NCI-H2081 treated with DMSO at 0.1 percent for 48 hours (cell line): ENCODE measurements around the gene SENP7.
"Not testable (repeated sequence)": the region's sequence is repeated elsewhere in the genome, so short reads cannot be mapped to it uniquely, and the experiment has no call there.

ENCODE experiments used
- DNase-seq: peaks from one replicate; lab custom pipeline; 2025; lab: John Stamatoyannopoulos, UW

The SENP7 gene

GRCh38 chr3:101521211-101521701 lies 8.2 kb upstream of the SENP7 start:
- DNase-seq, result no peak

- no peak for DNase-seq
These were observed 6.8 kb upstream of the SENP7 start for GRCh38 chr3:101519685-101520365.

- no peak for DNase-seq
These were observed 5.4 kb upstream of the SENP7 start for GRCh38 chr3:101518421-101518871.

DNA sequence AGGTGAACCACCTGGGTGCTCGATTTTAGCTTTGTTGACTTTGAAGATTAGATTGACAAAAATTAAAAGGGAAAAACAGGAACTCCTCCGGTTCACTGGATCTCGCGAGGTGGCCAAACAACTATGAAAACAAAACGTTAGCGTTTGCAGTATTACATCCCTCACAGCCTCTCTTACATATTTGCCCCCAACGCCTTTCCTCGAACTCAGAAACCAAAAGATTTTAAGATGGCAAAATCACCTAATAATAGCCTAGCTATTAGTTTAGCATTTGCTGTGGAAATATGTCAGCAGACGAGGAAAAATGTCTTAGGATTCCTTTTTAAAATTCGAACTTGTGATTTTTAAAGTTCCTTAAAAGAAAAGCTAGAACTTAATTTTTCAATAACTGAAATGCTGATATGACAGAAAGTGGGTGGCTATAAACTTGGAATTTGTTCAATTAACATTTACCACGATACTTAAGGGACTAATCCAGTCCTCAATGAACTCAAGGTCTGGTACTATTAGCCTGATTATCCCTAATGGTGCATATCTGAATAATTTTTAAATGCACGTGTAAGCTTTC lies 491 bp upstream of the SENP7 start:
- DNase-seq, result no peak

- DNase-seq, result no peak
These were observed 691 bp downstream of the SENP7 start for GRCh38 chr3:101512396-101512645.

GRCh38 chr3:101509811-101510210 lies 3.2 kb downstream of the SENP7 start:
- no peak for DNase-seq

GRCh38 chr3:101509281-101509680 lies 3.7 kb downstream of the SENP7 start:
- no peak for DNase-seq

DNA sequence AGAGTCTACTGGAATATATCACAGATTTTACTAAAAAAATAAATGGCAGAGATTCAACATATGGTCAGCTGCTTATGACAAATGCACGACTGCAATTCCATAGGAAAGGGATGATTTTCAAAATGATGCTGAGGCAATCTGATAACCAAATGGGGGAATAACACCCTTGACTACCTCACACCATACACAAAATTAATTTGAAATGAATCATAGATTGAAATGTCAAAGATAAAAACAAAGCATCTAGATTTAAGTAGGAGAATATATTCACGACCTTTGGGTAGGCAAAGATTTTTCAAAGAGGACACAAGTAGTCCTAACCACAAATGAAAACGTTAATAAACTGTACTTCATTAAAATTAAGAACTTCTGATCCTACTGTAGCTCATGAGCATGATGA lies 11.2 kb downstream of the SENP7 start:
- no peak for DNase-seq

GRCh38 chr3:101500208-101500607 lies 12.8 kb downstream of the SENP7 start:
- no peak for DNase-seq

GRCh38 chr3:101497803-101498202 lies 15.2 kb downstream of the SENP7 start:
- no peak for DNase-seq

- no peak for DNase-seq
These were observed 17.5 kb downstream of the SENP7 start for GRCh38 chr3:101495552-101495951.

DNA sequence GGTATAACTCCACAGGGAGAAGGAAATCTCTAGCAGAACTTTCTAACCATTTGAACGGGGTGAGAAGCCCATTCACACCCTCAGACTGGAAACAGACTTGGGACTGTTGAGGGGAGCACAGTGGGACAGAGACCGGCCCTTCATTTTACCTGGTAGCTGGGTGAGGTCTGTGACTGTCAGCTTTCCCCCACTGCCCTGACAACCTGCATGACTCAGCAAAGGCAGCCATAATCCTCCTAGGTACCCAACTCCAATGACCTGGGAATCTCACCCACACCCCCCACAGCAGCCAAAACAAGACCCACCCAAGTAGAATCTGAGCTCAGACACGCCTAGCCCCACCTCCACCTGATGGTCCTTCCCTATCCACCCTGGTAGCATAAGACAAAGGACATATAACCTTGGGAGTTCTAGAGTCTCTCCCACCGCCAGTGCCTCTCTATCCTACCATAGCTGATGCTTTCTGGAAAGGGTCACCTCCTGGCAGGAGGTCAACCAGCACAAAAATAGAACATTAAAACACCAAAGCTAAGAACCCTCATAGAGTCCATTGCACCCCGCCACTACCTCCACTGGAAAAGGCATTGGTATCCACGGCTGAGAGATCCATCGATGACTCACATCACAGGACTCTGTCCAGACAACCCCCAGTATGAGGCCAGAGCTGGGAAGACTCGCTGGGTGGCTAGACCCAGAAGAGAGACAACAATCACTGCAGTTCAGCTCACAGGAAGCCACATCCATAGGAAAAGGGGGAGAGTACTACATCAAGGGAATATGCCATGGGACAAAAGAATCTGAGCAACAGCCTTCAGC lies 28.0 kb downstream of the SENP7 start:
- DNase-seq, result no peak

GRCh38 chr3:101478980-101479379 lies 34.0 kb downstream of the SENP7 start:
- DNase-seq, result no peak

DNA sequence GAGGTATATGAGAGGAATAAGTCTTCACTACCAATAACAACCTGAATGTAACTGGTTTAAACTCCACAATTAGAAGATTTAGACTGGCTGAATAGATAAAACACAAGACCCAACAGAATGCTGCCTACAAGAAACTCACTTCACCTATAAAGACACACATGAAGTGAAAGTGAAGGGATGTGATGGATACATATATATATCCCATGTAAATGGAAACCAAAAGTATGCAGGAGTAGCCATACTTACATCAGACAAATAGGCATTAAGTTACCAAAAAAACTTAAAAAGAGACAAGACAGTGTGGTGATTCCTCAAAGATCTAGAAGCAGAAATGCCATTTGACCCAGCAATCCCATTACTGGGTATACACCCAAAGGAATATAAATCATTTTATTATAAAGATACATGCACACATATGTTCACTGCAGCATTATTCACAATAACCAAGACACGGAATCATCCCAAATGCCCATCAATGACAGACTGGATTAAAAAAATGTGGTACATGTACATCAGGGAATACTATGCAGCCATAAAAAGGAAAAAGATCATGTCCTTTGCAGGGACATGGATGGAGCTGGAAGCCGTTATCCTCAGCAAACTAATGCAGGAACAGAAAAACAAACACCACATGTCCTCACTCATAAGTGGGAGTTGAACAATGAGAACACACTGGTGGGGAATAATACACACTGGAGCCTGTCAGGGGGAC lies 38.0 kb downstream of the SENP7 start:
- DNase-seq, result not testable (repeated sequence)

DNA sequence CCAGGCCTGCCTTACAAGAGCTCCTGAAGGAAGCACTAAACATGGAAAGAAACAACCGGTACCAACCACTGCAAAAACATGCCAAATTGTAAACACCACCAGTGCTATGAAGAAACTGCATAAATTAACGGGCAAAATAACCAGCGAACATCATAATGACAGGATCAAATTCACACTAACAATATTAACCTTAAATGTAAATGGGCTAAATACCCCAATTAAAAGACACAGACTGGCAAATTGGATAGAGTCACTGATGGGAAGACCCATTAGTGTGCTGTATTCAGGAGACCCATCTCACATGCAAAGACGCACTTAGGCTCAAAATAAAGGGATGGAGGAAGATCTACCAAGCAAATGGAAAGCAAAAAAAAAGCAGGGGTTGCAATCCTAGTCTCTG lies 44.3 kb downstream of the SENP7 start:
- not testable (repeated sequence) for DNase-seq

GRCh38 chr3:101467310-101467663 lies 45.7 kb downstream of the SENP7 start:
- not testable (repeated sequence) for DNase-seq

DNA sequence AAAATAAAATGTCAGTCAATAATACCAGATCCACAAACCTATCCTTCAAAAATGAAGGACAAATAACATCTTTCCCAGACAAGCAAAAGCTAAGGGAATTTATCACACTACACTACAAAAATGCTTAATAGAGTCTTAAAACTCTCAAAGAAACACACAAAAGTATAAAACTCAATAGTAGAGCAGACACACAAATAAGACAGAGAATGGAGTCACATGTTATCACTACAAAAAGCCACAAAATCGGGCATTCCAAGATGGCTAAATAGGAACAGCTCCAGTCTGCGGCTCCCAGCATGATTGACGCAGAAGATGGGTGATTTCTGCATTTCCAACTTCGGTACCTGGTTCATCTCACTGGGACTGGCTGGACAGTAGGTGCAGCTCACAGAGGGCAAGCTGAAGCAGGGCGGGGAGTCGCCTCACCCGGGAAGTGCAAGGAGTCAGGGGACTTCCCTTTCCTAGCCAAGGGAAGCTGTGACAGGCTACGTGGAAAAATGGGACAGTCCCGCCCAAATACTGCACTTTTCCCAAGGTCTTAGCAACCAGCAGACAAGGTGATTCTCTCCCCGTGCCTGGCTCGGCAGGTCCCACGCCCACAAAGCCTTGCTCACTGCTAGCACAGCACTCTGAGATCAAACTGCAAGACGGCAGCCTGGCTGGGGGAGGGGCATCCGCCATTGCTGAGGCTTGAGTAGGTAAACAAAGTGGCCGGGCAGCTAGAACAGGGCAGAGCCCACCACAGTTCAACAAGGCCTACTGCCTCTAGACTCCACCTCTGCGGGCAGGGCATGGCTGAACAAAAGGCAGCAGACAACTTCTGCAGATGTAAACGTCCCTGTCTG lies 46.3 kb downstream of the SENP7 start:
- no peak for DNase-seq

- no peak for DNase-seq
These were observed 48.8 kb downstream of the SENP7 start for GRCh38 chr3:101464235-101464634.

GRCh38 chr3:101461451-101461850 lies 51.6 kb downstream of the SENP7 start:
- DNase-seq, result no peak

DNA sequence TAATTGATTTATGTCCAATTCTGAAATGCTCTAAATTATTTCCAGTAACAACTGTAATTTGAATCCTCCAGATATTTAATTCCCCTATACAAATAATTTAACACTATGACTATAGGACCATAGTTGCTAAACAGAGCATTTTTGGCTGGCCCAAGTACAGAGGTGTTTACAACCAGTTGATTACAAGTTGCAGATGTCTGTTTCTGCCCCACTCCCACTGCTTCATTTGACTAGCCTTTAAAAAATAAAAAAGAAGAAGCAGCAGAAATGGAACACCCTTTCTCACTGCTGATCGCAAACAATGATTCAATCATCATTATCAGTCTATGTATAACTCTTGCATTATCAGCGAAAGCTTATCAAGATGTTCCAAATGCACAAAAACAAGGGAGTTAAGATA lies 54.6 kb downstream of the SENP7 start:
- no peak for DNase-seq

DNA sequence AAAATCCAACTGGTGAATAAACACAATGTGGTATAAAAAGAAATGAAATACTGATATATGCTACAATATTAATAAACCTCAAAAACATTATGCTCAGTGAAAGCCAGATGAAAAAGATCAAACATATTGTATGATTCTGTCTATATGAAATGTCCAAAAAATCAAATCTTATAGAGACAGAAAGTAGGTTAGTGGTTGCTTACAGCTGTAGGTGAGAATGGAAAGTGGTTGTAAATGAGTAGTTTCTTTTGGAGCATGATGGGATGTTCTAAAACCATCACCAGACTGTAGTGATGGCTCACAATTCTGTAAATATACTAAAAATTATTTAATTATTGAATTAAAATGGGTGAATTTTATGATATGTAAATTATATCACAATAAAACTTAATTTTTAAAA lies 58.4 kb downstream of the SENP7 start:
- DNase-seq, result no peak

- no peak for DNase-seq
These were observed 59.1 kb downstream of the SENP7 start for GRCh38 chr3:101453961-101454360.
